Body of pancreas (tissue), 4 donors: ENCODE measurements around the gene CMTM5.

Source experiments
- CTCF ChIP-seq, 7 experiments: fragments of 450-650 bp in 4 of 7; fragments of 200-600 bp in 3 of 7; sonication (generic) in 3 of 7; IDR thresholded peaks; one replicate each; pipeline ENCODE4 v1.5.1; 2016 to 2019; ENCODE audit warnings: antibody characterized with exemption in 7 of 7
- POLR2A ChIP-seq, 3 donors: fragments of 450-650 bp; IDR thresholded peaks; one replicate each; pipeline ENCODE4 v1.6.1; 2016; ENCODE audit warnings: antibody characterized with exemption in 3 of 3, mild to moderate bottlenecking in 2 of 3

- TF ChIP-seq POLR2A (IDR thresholded peaks at IDR 0.05) (no peak), CTCF (IDR thresholded peaks at IDR 0.05) (no peak)
Observed at GRCh38 chr14:23335623-23336022, 41.2 kb upstream of the CMTM5 start.
